HUES64 (cell line): ENCODE results near the gene CTBP2.

ENCODE experiments used
- H3K27ac ChIP-seq: 2 replicates; pipeline ENCODE4 v1.7.0; 2013; ENCODE audit warnings: low read depth, low read length, inconsistent platforms
- H3K27me3 ChIP-seq: 2 replicates; pipeline ENCODE4 v1.6.1; 2013; ENCODE audit warnings: mild to moderate bottlenecking, low read length; ENCODE audit not compliant: insufficient read depth
- H3K36me3 ChIP-seq: 2 replicates; pipeline ENCODE4 v1.6.1; 2013; ENCODE audit warnings: mild to moderate bottlenecking, low read length; ENCODE audit not compliant: insufficient read depth
- H3K4me1 ChIP-seq: 2 replicates; pipeline ENCODE4 v1.6.1; 2013; ENCODE audit warnings: mild to moderate bottlenecking, low read length, moderate library complexity; ENCODE audit not compliant: insufficient read depth
- H3K4me3 ChIP-seq: 2 replicates; pipeline ENCODE4 v1.5.1; 2013; ENCODE audit warnings: mild to moderate bottlenecking, low read length, moderate library complexity
- H3K9ac ChIP-seq: 2 replicates; pipeline ENCODE4 v1.6.1; 2013; ENCODE audit warnings: mild to moderate bottlenecking, low read depth, low read length
- H3K9me3 ChIP-seq: 2 replicates; pipeline ENCODE4 v1.6.1; 2013; ENCODE audit warnings: low read depth, low read length; ENCODE audit not compliant: insufficient read depth
- WGBS: fragments of 150-250, 120-280 bp; methylation state at CpG from one replicate; pipeline ENCODE4 v1.1.7; 2013; ENCODE audit warnings: missing lambda C conversion rate; 5-methylcytosine and 5-hydroxymethylcytosine counted together

The CTBP2 gene

DNA sequence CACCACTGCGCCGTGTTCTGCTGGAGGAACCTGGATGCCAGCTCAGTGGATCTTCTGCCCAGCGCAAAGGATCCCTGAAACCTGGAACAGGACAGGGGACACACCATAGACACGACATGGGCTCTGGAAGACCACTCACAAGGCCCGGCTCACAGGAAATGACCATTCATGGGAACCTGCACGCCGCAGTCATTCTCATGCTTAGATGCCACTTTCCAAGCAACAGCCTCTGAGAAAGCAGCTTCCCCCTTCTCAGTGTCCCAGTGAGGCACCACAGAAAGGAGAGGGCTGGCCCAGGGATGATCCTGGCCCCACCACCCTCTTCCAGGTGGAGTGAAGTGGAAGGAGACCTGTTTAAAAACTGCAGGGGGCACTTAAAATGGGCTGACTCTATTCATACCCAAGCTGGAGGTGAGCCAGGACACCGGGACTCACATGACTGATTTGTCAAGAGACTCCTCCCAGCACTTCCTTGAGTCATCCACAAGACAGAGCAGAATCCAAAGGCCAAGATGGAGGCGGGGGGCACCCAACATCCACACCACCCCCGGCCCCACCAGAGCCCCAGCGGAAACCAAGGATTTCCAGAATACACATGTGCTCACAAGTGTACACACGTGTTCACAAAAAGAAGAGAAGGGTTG, 11.2 kb downstream of the CTBP2 start:
- peaks cover 80% of the 10 kb centered on the region for H3K4me1 ChIP-seq

DNA sequence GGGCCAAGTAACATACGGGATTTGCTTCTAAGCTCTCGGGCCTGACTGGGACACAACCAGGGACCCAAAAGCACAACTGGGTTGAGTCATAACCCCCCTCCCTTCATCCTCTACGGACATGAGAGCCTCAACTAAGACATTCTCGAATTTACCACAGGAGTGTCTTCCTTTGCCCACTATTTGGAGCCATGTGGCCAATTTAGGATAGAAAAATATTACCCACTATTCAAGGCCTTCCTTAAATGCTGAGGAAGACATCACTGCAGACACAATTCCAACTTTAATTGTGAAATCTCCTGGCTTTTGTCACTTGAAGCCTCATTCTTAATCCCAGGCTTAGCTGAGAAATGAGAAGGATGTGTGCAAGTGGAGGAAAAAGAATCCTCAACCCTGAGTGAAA, 11.8 kb downstream of the CTBP2 start:
- H3K4me1 ChIP-seq: peaks cover 80% of the 10 kb centered on the region
- WGBS: 72% methylated on average over 4 of the region's 4 CpGs
- H3K4me3 ChIP-seq: no peak overlapping the region
- H3K36me3 ChIP-seq: peaks cover 35% of the 10 kb centered on the region
- no peaks in the 10 kb centered on the region for H3K9me3 ChIP-seq
- no peaks in the 10 kb centered on the region for H3K27me3 ChIP-seq
- H3K27ac ChIP-seq: peak overlapping the region; percentile 60; the same call in 1 of the 2 replicates
- H3K9ac ChIP-seq: peak overlapping the region; percentile 37; the same call in 1 of the 2 replicates

More for the DNA sequence above, 11.2 kb downstream of the CTBP2 start:
- H3K27me3 ChIP-seq: no peaks in the 10 kb centered on the region
- peak overlapping the region; percentile 63; the same call in 1 of the 2 replicates for H3K27ac ChIP-seq
- WGBS: 78% methylated on average over 11 of the region's 12 CpGs
- H3K9ac ChIP-seq: peak overlapping the region; percentile 48; the same call in 1 of the 2 replicates
- no peaks in the 10 kb centered on the region for H3K9me3 ChIP-seq
- H3K36me3 ChIP-seq: peaks cover 35% of the 10 kb centered on the region
- H3K4me3 ChIP-seq: no peak overlapping the region

DNA sequence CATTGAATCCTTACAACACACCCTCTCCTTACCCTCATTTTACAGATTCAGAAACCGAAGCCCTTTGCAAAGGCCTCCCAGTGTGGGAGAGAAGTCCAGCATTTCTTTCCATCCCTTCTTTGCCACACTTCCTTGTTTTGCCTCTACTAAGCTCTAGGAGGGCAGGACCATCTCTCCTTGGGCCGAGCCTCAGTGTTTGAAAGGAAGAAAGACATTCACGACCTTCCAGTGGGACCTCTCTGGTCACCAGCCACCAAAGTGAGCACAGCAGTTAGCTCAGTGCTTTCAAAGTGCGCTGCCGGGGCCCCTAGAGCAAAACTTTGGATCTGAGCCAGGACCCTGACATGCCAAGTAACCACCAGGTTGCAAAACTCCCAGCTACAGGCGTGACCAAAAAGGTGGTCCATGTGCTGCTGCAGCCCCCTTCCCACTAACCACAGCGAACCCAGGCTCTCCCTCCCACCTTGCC, 12.4 kb downstream of the CTBP2 start:
- Histone ChIP-seq H3K9me3 (no peaks in the 10 kb centered on the region), H3K27me3 (no peaks in the 10 kb centered on the region), H3K27ac (peak overlapping the region; percentile 58; the same call in 1 of the 2 replicates), H3K9ac (peak overlapping the region; percentile 37), H3K36me3 (peaks cover 35% of the 10 kb centered on the region), H3K4me1 (peaks cover 78% of the 10 kb centered on the region), H3K4me3 (no peak overlapping the region)
- WGBS: 88% methylated on average over 7 of the region's 7 CpGs

DNA sequence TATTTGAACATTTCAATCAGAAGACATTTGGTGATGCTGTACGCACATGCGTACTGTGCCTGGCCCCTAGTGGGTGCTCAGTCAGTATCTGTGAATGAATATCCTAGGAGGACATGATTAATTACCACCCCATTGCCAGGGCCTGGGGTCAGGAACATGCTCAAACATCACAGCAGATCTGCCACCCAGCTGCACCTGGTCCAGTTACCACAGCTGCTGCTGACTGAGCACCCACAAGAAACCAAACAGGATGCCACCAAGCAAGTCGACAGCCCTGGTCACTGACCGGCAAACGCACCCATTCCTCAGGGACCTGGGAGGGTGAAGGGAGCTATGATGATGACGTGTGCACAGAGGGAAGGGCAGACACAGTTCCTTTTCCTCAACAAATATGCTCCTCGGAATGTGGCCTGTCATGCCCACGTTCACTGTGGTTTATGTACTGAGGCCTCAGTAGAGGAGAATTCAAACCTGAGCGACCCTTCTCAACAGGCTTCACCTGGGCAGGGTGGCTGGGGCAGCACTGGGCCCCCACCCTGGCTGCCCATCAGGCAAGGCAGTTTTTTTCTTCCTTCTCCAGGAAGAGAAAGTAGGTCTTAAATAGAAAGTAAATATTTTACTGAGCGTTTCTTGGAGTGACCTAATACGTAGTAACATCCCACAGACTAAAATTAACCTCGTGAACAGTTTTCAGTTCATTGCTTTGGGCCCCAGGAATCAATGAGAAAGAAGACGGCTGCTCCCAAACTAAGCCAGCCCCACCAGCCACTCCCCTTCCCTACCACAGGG, 13.4 kb downstream of the CTBP2 start:
- peaks cover 70% of the 10 kb centered on the region for H3K4me1 ChIP-seq
- H3K27me3 ChIP-seq: no peaks in the 10 kb centered on the region
- no peak overlapping the region for H3K4me3 ChIP-seq
- no peak overlapping the region for H3K27ac ChIP-seq
- H3K9me3 ChIP-seq: no peaks in the 10 kb centered on the region
- peaks cover 41% of the 10 kb centered on the region for H3K36me3 ChIP-seq
- WGBS: 89% methylated on average over 13 of the region's 13 CpGs
- no peak overlapping the region for H3K9ac ChIP-seq

DNA sequence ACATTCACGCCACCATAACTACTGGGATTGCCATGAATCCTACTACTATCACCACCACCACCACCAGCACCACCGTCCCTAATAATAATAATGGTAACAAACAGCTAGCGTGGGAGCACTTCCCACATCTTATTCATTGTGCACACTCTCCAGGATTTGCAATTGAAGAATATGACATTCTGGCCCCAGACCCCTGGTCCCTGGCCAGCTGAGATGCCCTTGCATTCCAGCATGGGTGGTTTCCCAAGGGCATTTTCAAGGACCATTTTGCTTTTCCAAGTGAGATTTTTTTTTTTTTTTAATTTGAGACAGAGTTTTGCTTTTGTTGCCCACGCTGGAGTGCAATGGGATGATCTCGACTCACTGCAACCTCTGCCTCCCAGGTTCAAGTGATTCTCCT, 14.7 kb downstream of the CTBP2 start:
- Histone ChIP-seq H3K9ac (no peak overlapping the region), H3K4me1 (peaks cover 61% of the 10 kb centered on the region)
- WGBS: 78% methylated on average over 5 of the region's 5 CpGs

DNA sequence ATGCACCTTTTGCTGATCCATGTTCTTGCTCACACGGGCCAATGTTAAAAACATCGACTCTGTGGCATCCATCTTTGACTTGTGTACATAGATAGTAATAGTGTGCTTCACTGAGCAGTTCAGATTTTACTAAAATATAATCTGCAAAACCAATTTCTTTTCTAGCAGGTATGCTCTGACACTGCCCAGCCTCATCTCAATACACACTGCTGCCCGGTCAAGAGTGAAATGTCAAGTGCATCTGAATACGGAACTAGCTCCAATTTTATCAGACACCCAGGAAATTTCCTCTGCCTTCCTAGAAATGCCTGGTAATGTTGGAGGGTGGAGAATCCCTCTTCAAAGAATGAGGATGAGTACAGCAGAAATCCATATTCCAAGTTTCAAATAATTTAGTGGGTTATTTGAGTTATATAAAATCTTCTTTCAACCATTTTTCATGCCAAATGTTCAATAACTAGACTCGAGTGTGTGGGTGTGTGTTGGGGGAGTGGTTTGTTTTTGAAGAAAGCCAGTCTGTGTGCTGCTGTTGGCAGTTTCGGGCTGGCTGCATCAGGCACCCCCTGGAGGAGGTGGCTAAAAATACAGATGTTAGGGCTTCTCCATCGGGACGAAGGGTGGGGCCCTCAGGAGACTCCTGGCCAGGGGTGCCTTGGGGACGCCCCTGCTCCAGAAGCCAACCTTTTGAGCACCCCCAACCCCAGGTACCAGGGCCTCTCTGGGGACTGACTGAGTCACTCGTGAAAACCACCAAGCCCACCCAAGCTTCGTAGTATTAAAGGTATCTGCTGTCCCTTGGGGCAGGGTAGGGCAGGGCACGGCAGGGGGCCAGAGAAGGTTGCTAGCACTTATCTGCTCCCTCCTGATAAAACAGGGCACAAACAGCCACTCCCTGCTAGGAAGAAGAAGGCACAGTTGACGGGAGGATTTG, 15.4 kb downstream of the CTBP2 start:
- Histone ChIP-seq H3K4me3 (no peak overlapping the region), H3K4me1 (peaks cover 55% of the 10 kb centered on the region), H3K27ac (no peak overlapping the region), H3K36me3 (peaks cover 30% of the 10 kb centered on the region), H3K27me3 (no peaks in the 10 kb centered on the region), H3K9me3 (no peaks in the 10 kb centered on the region), H3K9ac (no peak overlapping the region)
- WGBS: 56% methylated on average over 13 of the region's 13 CpGs

More for the DNA sequence above, 14.7 kb downstream of the CTBP2 start:
- Histone ChIP-seq H3K36me3 (peaks cover 36% of the 10 kb centered on the region), H3K4me3 (no peak overlapping the region), H3K27me3 (no peaks in the 10 kb centered on the region), H3K27ac (no peak overlapping the region), H3K9me3 (no peaks in the 10 kb centered on the region)

DNA sequence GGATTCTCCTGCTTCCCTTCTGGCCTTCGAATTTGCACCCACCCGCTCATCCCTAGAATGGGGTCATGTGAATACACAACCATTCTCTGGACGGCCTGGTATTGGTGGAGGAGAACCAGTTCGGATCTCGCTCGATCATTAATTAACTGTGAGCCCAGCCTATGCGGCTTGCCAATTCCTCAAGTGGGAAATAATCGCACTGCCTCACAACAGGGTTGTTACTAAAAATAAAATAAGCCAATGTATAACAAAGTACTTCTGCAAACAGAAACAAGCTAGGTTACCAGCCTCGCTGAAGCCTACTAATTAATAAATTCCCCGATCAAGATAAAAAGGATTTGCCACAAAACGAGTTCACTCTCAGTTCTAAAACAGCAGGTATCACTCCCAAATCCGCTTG, 16.2 kb downstream of the CTBP2 start:
- Histone ChIP-seq H3K27ac (no peak overlapping the region), H3K9ac (no peak overlapping the region), H3K4me1 (peaks cover 47% of the 10 kb centered on the region)

DNA sequence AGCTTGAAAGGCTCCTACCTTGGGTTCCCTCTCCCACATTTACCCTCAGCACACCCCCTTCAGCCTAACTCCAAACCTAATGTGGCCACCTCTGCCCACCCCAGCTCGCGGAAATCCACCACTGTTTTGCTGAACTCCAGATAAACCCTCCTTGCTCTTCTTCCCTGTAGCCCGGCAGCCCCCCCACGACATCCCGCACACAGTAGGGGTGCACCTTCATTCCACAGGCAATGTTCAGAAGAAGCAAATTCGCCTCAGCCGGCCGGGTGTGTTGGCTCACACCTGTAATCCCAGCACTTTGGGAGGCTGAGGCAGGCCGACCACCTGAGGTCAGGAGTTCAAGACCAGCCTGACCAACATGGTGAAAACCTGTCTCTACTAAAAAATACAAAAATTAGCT, 17.4 kb downstream of the CTBP2 start:
- Histone ChIP-seq H3K9me3 (no peaks in the 10 kb centered on the region), H3K4me3 (no peak overlapping the region), H3K9ac (no peak overlapping the region), H3K36me3 (peaks cover 29% of the 10 kb centered on the region), H3K4me1 (peaks cover 43% of the 10 kb centered on the region), H3K27ac (no peak overlapping the region), H3K27me3 (no peaks in the 10 kb centered on the region)
- WGBS: 85% methylated on average over 9 of the region's 9 CpGs

More for the DNA sequence above, 16.2 kb downstream of the CTBP2 start:
- Histone ChIP-seq H3K9me3 (no peaks in the 10 kb centered on the region), H3K4me3 (no peak overlapping the region), H3K27me3 (no peaks in the 10 kb centered on the region), H3K36me3 (peaks cover 30% of the 10 kb centered on the region)
- WGBS: 85% methylated on average over 12 of the region's 12 CpGs

DNA sequence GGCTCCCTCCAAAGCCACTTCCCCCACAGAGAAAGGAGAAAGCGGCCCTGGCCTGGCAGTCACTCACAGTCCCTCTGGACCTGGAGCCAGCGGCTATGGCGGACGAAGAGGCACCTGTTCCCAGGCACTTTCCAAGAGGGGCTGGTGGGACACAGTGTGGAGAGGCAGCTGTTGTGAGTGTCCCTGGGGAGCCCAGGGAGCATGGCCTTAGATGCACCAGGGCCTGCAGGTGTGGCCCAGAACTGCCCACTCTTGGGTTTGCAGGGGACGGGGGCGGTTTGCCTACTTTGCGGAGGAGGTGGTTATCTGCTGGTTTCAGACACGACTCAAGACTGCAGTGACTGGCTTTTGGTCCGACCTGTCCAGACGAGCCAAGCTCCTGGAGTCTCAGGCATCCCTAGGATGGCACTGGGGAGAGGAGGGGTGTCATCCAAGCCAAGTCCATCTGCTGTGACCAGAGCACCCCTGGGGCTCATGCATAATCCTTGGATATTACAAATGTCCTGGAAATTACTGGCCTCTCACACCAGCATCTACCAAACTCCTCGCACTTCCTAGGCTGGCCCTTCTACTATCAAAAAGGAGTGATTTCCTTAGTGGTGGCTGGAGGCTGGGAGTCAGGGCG, 18.4 kb downstream of the CTBP2 start:
- H3K4me3 ChIP-seq: no peak overlapping the region
- 90% methylated on average over 12 of the region's 12 CpGs for WGBS
- no peaks in the 10 kb centered on the region for H3K27me3 ChIP-seq
- H3K9me3 ChIP-seq: no peaks in the 10 kb centered on the region
- H3K36me3 ChIP-seq: peaks cover 38% of the 10 kb centered on the region
- H3K9ac ChIP-seq: no peak overlapping the region
- H3K4me1 ChIP-seq: peaks cover 43% of the 10 kb centered on the region
- H3K27ac ChIP-seq: no peak overlapping the region

DNA sequence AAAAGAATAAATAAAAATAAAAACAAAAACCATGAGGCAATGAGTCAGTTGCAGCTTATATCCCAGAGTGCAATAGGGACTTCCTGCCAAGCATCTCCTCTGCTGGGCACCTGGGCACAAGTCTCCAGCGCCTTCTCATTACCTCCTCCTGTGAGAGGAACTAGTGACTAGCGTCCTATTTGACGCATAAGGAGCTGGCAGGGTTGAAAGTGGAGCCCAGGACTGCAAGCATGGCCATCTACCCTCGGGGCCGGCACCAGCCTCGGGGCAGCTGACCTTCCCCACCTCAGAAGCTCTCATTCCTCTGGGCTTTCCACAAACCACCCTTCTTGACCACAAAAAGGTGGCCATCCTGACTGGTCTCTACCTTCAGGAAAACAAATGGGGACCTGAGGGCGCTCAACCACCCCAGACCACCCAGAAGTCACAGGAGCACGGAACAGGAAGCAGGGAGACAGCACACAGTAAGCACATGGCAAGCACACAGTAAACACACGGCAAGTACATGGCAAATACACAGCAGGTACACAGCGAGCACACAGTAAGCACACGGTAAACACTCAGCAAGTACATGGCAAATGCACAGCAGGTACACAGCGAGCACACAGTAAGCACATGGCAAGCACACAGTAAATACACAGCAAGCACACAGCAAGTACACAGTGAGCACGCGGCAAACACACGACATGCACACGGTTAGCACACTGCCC, 19.1 kb downstream of the CTBP2 start:
- Histone ChIP-seq H3K4me1 (peaks cover 48% of the 10 kb centered on the region), H3K27me3 (no peaks in the 10 kb centered on the region), H3K27ac (no peak overlapping the region), H3K4me3 (no peak overlapping the region), H3K9ac (no peak overlapping the region), H3K36me3 (peaks cover 40% of the 10 kb centered on the region), H3K9me3 (no peaks in the 10 kb centered on the region)
- WGBS: 93% methylated on average over 16 of the region's 16 CpGs
